Stimulated activated CD4-positive, alpha-beta T cell treated with anti-CD3 and anti-CD28 coated beads, TNF-alpha, amount 100 ng/mL, for 24 hours (primary cell): ENCODE data around the gene IAH1.
"Not testable (repeated sequence)": the region's sequence is repeated elsewhere in the genome, so short reads cannot be mapped to it uniquely, and the experiment has no call there.

ENCODE experiments used
- DNase-seq, 3 experiments: peaks; one replicate each; pipeline ENCODE4 v3.0.0-alpha.2; 2020; ENCODE audit warnings: low read depth in 3 of 3

IAH1 gene

DNA sequence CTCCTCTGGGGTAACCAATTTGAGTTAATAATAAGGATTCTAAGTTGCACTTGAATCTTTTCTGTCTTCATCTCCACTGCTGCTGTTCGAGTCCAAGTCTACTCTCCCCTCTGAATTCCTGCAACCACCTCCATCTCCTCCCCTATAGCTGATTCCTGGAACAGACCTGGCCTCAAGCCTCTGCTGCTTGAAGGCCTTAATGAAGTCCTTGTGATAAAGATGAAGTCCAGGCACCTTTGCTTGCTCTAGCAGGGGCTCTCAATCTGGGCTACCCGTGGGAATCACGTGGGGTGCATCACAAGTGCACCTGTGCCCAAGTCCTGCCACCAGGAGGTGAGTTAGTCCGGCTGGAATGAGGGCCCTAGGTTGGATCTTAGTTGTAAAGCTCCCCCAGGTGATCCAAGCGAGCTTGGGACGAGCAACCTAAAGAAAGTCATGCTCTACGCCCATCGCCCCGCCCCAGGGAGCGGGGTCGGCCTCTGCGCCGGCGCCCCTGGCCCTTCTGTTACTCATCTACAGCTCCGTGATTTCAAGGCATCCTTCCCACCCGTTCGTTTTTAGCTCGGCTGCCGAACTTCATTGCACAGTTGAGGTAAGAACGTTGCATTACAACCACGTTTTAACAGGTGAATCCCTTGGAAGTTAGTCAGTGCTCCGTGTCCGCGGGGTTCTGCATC is 905 bp upstream of the IAH1 start:
- DNase-seq, result peak in 1 of 3 experiments; percentile 19

DNA sequence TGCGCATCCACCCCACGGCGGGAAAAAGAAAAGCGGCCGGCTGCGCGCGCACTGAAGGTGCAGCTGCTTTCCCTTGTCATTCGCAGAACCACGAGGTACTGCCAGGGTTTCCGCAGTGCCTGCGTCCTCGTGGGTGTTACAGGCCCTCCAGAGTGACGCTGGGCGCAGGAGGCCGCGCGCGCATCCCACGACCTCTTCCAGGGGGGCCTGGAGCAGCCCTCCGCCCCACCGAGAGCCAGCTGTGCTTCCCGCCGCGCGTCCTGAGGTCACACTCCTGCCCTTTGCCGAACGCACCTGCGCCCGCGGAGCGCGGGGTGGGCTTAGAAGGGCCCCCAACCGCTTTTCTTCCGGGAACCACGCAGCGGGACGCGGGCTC is 378 bp upstream of the IAH1 start:
- DNase-seq, result peak; percentile 27 to 56 (median 37)

DNA sequence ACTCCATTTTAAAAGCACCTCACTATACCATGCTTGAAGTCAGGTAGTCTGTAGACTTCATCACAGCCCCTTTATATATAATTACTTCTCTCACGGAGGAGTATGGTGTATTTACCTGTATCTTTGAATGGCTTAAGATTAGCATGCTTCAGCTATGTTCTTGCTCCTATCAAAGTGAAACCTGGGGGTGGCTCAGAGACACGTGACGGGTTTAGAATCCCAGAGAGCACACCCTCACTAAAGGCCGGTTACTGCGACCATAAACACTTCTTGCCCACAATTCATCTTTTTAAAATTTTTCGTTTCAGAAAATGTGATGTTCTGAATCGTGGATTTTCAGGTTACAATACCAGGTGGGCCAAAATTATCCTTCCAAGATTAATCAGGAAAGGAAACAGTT is 3.6 kb downstream of the IAH1 start:
- DNase-seq, result no peak

DNA sequence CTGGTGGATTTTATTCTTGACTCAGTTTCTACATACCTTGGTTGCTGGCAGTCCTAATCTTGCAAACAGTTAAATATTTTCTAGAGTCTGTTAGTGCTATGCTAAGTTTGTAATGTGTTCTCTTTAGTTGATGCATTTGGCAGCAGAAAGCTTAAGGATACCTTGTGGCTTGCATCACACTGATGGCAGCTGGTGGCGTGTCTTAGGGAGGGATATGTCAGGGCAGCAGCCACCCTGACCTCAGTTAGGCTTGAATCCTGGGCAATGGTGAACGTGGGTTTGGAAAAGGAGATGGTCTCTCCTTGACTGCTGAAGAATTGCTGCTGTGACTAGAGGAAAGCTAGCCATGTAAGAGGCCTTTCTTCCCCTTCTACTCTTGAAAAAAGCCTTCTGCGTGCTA is 4.2 kb downstream of the IAH1 start:
- no peak for DNase-seq

DNA sequence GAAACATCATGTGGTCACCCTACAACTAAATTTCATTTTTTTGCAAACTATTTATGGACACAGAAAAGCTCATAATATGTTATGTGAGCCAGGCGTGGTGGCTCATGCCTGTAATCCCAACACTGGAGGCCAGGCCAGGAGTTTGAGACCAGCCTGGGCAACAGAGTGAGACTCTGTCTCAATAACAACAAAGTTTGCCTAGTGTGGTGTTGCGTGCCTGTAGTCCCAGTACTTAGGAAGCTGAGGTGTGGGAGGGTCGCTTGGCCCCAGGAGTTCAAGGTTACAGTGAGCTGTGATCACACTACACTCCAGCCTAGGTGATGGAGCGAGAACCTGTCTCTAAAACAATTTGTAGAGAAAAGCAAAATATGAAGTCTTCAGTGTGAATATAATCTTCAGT is 5.8 kb downstream of the IAH1 start:
- no peak for DNase-seq

DNA sequence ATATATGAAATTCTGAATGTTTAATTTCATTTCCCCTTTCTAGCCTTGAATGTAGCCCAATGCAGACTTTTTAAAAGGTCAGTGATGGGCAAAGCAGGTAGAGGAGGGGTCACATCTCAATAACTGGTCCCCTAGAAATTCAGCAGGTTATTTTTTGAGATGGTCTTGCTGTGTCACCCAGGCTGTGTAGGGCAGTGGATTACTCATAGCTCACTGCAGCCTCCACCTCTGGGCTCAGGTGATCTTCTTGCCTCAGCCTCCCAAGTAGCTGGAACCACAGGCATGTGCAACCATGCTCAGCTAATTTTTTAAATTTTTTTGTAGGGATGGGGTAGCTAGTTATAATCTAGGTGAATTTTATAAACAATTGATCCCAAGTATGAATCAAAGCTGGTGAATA is 8.8 kb downstream of the IAH1 start:
- DNase-seq, result no peak

DNA sequence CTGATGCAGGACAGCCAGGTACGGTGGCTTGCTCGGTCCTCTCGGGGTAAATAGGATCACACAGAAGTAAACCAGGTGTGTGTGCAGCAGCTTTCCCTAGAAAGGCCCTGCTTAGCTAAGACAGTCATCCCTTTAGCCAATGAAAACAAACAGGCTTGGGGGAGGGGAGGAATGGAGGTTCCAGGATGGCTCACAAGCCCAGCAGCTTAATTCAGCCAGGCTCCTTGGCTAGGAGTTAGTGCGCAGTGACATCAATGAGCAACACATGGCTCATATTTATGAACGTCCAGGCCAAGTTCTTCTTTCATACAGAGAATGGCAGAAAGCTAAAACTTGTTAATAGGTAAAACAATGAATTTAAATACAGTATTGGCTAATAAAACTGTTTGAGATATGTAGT is 10.2 kb downstream of the IAH1 start:
- no peak for DNase-seq

DNA sequence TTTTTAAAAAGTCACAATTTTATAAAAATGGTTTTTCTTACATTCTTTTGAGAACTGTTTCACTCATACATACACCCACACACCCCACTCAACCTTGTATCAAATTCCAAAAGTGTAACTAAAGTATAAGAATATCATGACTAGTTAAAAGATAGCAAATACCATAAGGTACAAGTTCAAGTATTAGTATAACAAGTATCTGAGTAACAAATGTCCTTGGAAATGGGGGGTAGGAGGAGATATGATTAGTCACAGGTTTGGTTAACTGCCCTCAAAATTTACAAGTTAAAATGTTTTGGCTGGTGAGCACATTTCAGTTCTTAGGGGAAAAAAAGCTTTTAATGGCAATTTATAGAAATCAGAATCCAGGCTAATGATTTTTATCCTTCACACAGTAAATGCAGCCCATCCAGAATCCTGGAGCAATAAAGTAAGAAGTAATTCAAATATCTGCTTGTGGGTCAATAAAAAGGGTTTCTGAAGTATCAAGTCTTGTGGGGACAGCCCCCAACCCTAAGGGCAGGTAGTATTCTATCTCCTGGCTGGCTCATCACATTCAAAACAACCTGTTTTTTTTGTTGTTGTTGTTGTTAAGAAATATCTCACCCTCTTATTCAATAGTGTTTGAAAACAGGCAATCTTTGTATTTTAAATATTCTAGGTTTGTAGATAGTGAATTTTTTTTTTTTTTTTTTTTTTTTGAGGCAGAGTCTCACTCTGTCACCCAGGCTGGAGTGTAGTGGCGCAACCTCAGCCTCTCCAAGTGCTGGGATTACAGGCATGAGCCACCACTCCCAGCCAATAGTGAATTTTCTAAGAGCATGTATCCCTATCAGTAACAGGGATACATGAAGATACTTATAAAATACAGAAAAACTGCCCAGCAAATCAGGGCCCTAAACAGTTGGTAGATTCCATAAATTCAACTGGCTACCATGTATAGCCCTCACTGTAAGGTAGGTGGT is 14.5 kb downstream of the IAH1 start:
- no peak for DNase-seq

DNA sequence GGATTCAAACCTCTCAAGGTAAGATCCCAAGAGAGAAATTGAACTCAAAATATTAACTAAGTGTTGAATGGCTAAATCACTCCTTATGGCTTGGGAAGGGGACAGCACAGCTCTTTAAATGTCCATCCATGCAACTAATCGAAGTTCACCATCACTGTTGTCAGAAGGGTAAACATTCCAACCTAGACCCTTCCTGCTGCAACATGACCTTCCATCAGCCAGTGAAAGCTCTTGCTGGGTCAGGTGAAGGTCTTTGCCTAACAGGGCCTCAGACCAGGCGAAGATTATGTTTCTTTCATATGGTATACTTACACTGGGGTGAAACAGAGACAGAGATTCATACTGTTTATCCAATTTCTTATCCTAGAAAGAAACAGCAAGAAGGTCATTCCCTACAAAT is 16.4 kb downstream of the IAH1 start:
- no peak for DNase-seq

DNA sequence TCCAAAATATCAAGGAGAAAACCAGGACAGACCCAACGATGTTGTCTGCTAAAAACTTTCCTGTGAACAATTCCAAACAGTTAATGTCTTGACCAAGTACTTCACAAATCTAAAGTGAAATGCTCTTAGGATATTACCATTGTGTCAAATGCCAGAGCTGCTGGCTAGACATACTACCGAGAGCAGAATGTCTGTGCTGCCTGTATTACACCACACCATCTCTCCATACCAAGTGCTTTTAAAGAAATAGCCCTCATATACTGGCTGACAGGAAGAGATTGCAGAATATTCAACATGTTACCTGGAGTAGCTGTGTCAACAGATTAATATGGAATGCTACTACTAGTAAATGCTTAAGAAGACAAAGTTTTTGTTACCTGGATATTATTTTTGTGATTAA is 18.6 kb downstream of the IAH1 start:
- no peak for DNase-seq

DNA sequence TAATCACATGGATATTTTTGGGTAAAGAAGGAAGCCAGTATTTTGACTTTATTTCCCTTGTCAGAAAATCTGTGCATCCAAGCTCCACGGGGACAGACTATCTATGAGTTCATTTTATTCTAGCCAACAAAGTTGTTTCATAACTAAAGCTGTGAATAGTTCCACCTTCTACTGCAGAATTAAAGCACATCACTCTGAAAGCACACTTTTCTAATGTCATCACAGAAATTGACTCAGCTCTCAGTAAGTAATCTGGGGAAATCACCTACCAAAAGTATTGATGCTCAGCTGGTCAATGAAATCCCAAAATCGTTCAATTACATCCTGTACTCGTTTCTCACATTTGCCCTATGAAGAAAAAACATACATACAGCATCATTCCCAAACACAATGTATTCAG is 19.1 kb downstream of the IAH1 start:
- no peak for DNase-seq

DNA sequence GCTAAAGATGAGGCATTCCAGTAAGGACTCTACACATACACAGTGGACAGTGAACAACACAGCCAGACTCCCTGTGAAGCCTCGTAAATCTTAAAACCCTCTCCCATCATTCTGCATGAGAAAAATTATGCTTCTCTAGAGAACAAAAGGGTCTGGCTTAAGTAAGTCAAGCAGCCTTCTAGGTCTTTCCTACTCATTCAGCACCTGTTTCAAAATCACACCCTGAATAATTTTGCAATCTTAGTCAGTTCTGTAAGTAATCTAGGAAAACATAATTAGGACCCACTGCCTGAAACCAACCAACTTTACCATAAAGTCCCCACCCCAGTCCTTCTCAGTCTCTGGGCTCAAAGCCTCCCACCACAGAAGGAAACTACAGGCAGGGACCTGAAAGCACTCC is 19.7 kb downstream of the IAH1 start:
- DNase-seq, result no peak

DNA sequence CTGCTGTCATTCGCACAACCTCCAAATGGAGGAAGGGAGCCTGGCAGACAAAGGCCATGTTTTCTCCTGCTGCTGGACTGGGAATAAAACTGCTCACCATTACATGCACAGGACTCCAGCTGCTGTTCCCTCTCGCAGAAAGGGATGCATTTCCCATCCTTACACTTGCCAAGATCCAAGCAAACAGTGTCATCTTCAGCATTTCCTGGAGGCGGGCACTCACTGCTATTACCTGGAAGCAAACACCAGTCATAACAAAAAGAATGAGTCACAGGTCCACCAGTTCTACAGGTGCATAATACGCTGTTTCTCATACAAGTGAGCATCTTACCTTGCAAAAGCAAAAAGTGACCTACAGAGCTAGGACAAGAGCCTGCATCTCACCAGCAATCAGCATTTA is 22.7 kb downstream of the IAH1 start:
- no peak for DNase-seq

DNA sequence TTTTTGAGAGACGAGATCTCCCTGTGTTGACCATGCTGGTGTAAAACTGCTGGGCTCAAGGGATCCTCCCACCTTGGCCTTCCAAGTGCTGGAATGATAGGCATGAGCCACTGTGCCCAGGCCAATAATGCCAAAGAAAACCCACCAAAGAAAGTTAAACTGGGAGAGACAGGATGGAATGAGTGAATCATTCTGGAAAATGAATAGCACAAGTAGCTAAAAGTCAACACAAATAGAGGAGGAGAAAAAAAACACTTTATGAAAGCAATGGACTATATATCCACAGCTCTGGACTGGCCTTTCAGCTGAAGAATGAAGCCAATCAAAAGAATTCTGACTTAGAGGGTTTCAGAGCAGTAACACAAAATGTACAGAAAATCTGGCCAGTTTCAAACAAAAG is 23.9 kb downstream of the IAH1 start:
- DNase-seq, result no peak

DNA sequence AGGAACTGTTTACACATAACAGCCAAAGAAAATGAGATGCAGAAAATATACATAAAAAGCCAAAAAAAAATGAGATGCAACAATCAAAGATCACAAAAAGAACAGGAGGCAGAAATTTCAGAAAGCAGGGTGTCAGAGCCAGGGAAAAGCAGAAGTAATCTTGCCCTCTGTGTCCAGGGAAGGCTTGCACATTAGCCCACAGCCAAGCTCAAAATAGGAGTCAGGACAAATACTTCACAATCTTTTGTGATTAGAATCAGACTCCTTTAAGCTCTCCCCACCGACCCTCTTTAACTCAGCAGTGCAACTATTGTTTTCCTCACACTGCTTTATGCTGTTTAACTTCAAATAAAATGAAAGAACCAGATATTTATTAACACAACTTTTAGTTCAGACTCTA is 34.6 kb downstream of the IAH1 start:
- no peak for DNase-seq

DNA sequence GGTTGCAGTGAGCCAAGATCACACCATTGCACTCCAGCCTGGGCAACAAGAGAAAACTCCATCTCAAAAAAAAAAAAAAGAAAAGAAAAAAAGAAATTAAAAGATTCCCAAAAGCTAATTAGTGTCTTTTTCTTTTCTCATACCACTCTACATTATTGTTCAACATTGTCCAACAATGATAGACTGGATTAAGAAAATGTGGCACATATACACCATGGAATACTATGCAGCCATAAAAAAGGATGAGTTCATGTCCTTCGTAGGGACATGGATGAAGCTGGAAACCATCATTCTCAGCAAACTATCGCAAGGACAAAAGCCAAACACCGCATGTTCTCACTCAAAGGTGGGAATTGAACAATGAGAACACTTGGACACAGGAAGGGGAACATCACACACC is 39.6 kb downstream of the IAH1 start:
- DNase-seq, result not testable (repeated sequence)

DNA sequence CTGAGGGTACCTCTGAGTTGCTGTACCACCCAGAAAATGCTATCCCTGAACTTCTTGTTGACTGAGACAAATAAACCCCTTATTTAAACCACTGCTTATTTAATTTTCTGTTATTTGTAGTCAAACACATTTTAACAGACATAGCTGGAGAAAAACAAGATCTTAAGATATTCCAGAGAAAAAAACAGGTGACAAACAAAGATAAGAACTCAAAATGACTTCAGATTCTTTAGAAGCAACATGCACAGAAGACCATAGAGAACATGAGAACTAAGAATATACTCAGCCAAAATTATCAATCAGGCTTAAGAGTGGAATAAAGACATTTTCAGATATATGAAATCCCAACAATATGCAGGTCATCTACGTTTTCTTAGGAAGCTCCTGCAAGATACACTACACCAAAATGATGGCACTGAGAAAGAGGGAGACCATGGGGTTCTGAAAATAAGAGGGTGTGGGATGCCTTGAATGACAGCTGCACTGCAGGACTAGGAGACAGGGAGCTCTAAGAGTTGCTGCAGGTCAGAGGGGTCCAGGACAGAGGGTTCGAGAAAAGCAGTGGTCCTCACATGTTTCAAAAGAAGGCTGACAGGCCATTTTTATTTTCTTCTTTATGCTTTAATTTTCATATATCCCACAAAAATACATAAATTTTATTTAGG is 42.9 kb downstream of the IAH1 start:
- no peak for DNase-seq

DNA sequence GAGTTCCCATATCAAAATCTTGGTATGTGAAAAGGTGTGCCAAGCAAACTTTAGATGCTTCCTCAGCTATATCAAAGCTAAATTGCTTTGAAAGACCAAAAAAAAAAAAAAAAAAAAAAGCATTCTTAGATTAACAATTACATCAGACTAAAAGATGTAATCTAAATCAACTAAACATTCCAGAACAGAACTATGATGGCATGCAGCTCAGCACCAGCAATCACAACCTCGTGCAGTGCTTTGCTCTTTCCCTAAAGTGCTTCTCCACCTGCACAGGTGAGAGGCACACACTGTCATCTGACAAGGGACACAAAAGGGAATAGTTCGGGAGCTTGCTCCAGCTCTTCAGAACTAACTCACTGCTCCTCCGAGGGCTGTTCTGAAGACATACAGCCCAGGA is 43.8 kb downstream of the IAH1 start:
- no peak for DNase-seq

DNA sequence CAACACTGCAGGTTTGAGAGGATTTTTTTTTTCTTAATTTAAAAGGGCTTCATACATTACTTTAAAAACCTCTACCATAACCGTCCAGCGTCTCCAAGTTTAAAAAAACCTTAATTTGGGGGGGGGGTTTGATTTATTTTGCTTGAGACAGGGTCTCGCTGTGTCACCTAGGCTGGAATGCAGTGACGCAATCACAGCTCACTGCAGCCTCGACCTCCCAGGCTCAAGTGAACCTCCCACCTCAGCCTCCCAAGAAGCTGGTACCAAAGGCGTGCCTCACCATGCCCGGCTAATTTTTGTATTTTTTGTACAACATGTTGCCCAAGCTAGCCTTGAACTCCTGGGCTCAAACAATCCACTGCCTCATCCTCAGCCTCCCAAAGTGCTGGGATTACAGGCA is 44.4 kb downstream of the IAH1 start:
- no peak for DNase-seq

DNA sequence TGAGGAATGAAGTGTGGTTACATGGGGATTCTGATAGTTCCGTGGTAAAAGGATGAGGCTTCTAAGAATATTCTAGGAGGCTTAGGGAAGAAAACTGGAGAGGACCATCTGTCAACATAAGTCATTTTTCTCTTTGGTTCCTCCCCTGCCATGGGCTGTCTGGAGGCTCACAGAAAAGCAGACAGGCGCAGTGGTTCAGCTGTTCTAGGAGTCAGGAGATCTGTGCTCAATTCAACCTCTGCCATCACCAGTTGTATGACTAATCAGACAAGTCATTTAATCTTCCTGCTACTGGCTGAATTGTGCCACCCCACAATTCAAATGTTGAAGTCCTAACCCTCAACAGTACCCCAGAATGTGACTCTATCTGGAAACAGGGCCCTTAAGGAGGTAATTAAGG is 44.9 kb downstream of the IAH1 start:
- no peak for DNase-seq

DNA sequence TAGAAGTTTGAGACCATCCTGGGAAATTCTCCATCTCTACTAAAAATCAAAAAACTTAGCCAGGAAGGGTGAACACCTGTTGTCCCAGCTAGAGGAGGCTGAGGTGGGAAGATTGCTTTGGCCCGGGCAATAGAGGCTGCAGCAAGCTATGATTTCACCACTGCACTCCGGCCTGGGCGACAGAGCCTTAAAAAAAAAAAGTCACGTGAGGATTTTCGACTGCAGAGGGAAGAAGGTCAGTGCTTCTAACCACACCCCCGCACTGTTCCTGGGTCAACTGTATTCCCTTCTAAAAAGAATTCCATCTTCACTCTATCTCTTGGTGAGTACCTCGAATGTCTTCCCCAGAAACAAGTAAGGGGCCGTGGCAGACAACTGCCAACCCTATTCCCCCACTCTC is 49.9 kb downstream of the IAH1 start:
- DNase-seq, result no peak

DNA sequence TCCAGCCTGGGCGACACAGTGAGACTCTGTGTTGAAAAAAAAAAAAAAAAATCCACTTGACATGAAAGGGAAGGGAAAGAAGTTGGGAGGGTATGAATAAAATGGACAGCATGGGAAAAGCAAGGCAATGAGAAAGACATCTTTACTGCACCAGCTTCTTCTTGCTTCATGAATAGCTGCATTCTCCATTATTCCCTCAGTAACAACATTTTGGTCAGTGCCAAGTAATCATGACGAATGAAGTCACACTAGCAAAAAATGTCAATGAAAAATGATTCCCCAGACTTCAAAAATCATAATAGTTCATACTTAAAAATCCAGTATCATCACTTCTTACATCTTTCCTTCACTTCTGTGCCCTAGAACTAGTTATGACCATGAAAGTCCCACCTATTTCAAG is 50.9 kb downstream of the IAH1 start:
- DNase-seq, result no peak
